SK-N-SH (cell line): ENCODE measurements around the gene ALOX15.

ENCODE experiments used
- CTCF ChIP-seq: fragments of 200-600 bp; sonication (generic); IDR thresholded peaks from 2 replicates; pipeline ENCODE4 v1.6.1; 2017; ENCODE audit warnings: antibody characterized with exemption, mild to moderate bottlenecking, moderate library complexity
- EZH2phosphoT487 ChIP-seq: fragments of 200-600 bp; sonication (generic); IDR thresholded peaks from 2 replicates; pipeline ENCODE4 v1.6.1; 2017; ENCODE audit warnings: low read depth, mixed run types, mild to moderate bottlenecking, antibody characterized with exemption, moderate library complexity, borderline replicate concordance
- FOXJ3 ChIP-seq: sonication (generic); formaldehyde crosslinking; IDR thresholded peaks from 2 replicates; pipeline ENCODE4 v1.5.1; 2020; ENCODE audit warnings: mild to moderate bottlenecking, missing genetic modification reagents
- NFIC ChIP-seq: IDR thresholded peaks from 2 replicates; pipeline ENCODE4 v1.4.0; 2012; ENCODE audit warnings: borderline replicate concordance
- POLR2AphosphoS5 ChIP-seq: IDR thresholded peaks from 2 replicates; pipeline ENCODE4 v1.6.1; 2012; ENCODE audit warnings: low read depth, low read length
- SIN3A ChIP-seq: IDR thresholded peaks from 2 replicates; pipeline ENCODE4 v1.6.1; 2012; ENCODE audit warnings: low read depth, mild to moderate bottlenecking, low read length, moderate library complexity, borderline replicate concordance
- TCF12 ChIP-seq: IDR thresholded peaks from 2 replicates; pipeline ENCODE4 v1.4.0; 2012
- USF2 ChIP-seq: fragments of 150-350 bp; IDR thresholded peaks from 2 replicates; pipeline ENCODE4 v1.6.1; 2017; ENCODE audit warnings: antibody characterized with exemption, low read length, low read depth, borderline replicate concordance
- ZBTB33 ChIP-seq: IDR thresholded peaks from 2 replicates; pipeline ENCODE4 v1.4.0; 2012; ENCODE audit warnings: low read depth, borderline replicate concordance

DNA sequence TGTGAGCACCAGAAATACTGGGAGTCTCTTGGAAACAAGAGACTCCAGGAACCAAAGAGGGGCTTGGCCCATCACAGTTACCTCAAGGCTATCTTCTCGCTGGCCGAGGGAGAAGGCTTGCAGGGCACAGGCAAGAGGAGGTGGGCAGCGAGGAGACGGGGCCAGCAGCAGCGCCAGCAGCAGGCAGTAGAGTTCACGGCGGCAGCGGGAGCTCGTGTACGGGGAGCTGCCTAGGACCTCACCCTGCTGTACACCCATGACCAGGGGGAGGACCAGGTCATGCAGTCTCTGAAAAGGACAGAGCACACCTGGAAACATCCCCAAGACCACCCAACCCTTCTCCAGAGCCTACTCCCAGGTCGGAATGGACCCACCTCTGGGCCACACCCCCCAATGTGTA, 31.7 kb upstream of the ALOX15 start:
- no peak for TF ChIP-seq CTCF
- TF ChIP-seq NFIC: no peak
- TF ChIP-seq TCF12: no peak
- no peak for TF ChIP-seq SIN3A
- TF ChIP-seq ZBTB33: no peak
- no peak for TF ChIP-seq POLR2AphosphoS5
- no peak for TF ChIP-seq USF2
- no peak for TF ChIP-seq EZH2phosphoT487
- TF ChIP-seq FOXJ3: no peak
